ENCODE data around the gene SH3BP4. TPM values are rescaled to one million over a fixed set of nuclear protein-coding genes. Genes with fewer than 3 reads are reported as not detected.

The SH3BP4 gene
- total and polyA plus RNA-seq, 8 donors: 24.1 to 35.0 (median 28.6) TPM

- no peak for ATAC-seq
- H3K4me1 ChIP-seq: no peaks in the 10 kb centered on the region
Measured at GRCh38 chr2:235001237-235002133, 49.7 kb downstream of the SH3BP4 start.

GRCh38 chr2:235002198-235003095, 50.6 kb downstream of the SH3BP4 start:
- Histone ChIP-seq H3K27me3 (no peaks in the 10 kb centered on the region), H3K4me3 (no peak overlapping the region), H3K36me3 (no peaks in the 10 kb centered on the region), H3K4me1 (no peaks in the 10 kb centered on the region), H3K9me3 (no peaks in the 10 kb centered on the region), H3K27ac (no peak overlapping the region)
- no peak for TF ChIP-seq CTCF (IDR thresholded peaks at IDR 0.05)
- intact Hi-C loops (cut with DNase I): no loop called here
- DNase-seq: no peak
- ATAC-seq: peak; percentile 40

More at GRCh38 chr2:235001237-235002133, 49.7 kb downstream of the SH3BP4 start:
- peak overlapping the region in 1 of 2 donors; percentile 37 for H3K27ac ChIP-seq
- H3K36me3 ChIP-seq: no peaks in the 10 kb centered on the region
- H3K27me3 ChIP-seq: no peaks in the 10 kb centered on the region
- intact Hi-C loops (cut with DNase I): no loop called here
- DNase-seq: peak in 1 of 4 donors; percentile 45
- H3K9me3 ChIP-seq: no peaks in the 10 kb centered on the region
- no peak overlapping the region for H3K4me3 ChIP-seq
- no peak for TF ChIP-seq CTCF (IDR thresholded peaks at IDR 0.05)

- Histone ChIP-seq H3K4me3 (no peak overlapping the region), H3K4me1 (peaks cover 2 to 7% of the 10 kb centered on the region in 2 donors), H3K27me3 (no peaks in the 10 kb centered on the region), H3K27ac (no peak overlapping the region), H3K9me3 (no peaks in the 10 kb centered on the region), H3K36me3 (no peaks in the 10 kb centered on the region)
- no peak for ATAC-seq
- no peak for TF ChIP-seq CTCF (IDR thresholded peaks at IDR 0.05)
- intact Hi-C loops (cut with DNase I): no loop called here
- DNase-seq: peak in 1 of 4 donors; percentile 36
Measured at GRCh38 chr2:235003096-235003775, 51.4 kb downstream of the SH3BP4 start.

GRCh38 chr2:235004329-235004903, 52.6 kb downstream of the SH3BP4 start:
- Histone ChIP-seq H3K36me3 (no peaks in the 10 kb centered on the region), H3K27ac (no peak overlapping the region), H3K9me3 (no peaks in the 10 kb centered on the region), H3K27me3 (no peaks in the 10 kb centered on the region), H3K4me3 (no peak overlapping the region), H3K4me1 (peaks cover 3 to 10% of the 10 kb centered on the region in 2 donors)
- TF ChIP-seq CTCF (IDR thresholded peaks at IDR 0.05): no peak
- intact Hi-C loops (cut with DNase I): no loop called here
- DNase-seq (no peak), ATAC-seq (no peak)
